Hepatocyte (in vitro differentiated cells): ENCODE measurements around the gene C15orf61.

ENCODE experiments used
- CTCF ChIP-seq: fragments of 200-600 bp; sonication (generic); IDR thresholded peaks from 2 replicates; pipeline ENCODE4 v1.5.1; 2016; ENCODE audit warnings: antibody characterized with exemption, mild to moderate bottlenecking; ENCODE audit not compliant: poor library complexity
- EZH2 ChIP-seq: fragments of 200-600 bp; sonication (generic); IDR thresholded peaks from 2 replicates; pipeline ENCODE4 v1.6.1; 2016; ENCODE audit warnings: antibody characterized with exemption, mild to moderate bottlenecking, borderline replicate concordance
- EZH2phosphoT487 ChIP-seq: fragments of 200-600 bp; sonication (generic); IDR thresholded peaks from one replicate; pipeline ENCODE4 v1.6.1; 2018; ENCODE audit warnings: antibody characterized with exemption, mild to moderate bottlenecking, low read depth, moderate library complexity; ENCODE audit not compliant: unreplicated experiment, severe bottlenecking

GRCh38 chr15:67480741-67481140 lies 40.2 kb upstream of the C15orf61 start:
- TF ChIP-seq EZH2 (no peak), CTCF (no peak), EZH2phosphoT487 (no peak)
